ENCODE data around the gene FA2H.

GRCh38 chr16:74667255-74667700 is 107.3 kb downstream of the FA2H start:
- TF ChIP-seq, protein P1, sequence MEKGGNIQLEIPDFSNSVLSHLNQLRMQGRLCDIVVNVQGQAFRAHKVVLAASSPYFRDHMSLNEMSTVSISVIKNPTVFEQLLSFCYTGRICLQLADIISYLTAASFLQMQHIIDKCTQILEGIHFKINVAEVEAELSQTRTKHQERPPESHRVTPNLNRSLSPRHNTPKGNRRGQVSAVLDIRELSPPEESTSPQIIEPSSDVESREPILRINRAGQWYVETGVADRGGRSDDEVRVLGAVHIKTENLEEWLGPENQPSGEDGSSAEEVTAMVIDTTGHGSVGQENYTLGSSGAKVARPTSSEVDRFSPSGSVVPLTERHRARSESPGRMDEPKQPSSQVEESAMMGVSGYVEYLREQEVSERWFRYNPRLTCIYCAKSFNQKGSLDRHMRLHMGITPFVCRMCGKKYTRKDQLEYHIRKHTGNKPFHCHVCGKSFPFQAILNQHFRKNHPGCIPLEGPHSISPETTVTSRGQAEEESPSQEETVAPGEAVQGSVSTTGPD (CRISPR knock-in tag; IDR thresholded peaks at IDR 0.05) = no peak
- TF ChIP-seq SMC3 (IDR thresholded peaks at IDR 0.05; ENCODE audit: low read length) (no peak), USF2 (IDR thresholded peaks at IDR 0.05; ENCODE audit: low read depth, low read length) (no peak), USF2 (CRISPR knock-in tag; IDR thresholded peaks at IDR 0.05; ENCODE audit: borderline replicate concordance) (no peak), ZNF317 (CRISPR knock-in tag; IDR thresholded peaks at IDR 0.05) (no peak), EED (CRISPR knock-in tag; IDR thresholded peaks at IDR 0.05) (no peak), ZNF232 (CRISPR knock-in tag; IDR thresholded peaks at IDR 0.05; ENCODE audit: borderline replicate concordance) (no peak), TAF15 (IDR thresholded peaks at IDR 0.05; ENCODE audit: low read depth, low read length, poor library complexity, severe bottlenecking) (no peak), CTCF (CRISPR knock-in tag; IDR thresholded peaks at IDR 0.05) (no peak), SAFB2 (CRISPR knock-in tag; IDR thresholded peaks at IDR 0.05; ENCODE audit: borderline replicate concordance, low read depth) (no peak; the same call in 1 of the 2 replicates), TCF12 (IDR thresholded peaks at IDR 0.05) (no peak), TCF12 (CRISPR knock-in tag; IDR thresholded peaks at IDR 0.05) (no peak), ADNP (CRISPR knock-in tag; IDR thresholded peaks at IDR 0.05) (no peak), CBX1 (IDR thresholded peaks at IDR 0.05; ENCODE audit: low read depth) (no peak)
- TF ChIP-seq, protein P2, sequence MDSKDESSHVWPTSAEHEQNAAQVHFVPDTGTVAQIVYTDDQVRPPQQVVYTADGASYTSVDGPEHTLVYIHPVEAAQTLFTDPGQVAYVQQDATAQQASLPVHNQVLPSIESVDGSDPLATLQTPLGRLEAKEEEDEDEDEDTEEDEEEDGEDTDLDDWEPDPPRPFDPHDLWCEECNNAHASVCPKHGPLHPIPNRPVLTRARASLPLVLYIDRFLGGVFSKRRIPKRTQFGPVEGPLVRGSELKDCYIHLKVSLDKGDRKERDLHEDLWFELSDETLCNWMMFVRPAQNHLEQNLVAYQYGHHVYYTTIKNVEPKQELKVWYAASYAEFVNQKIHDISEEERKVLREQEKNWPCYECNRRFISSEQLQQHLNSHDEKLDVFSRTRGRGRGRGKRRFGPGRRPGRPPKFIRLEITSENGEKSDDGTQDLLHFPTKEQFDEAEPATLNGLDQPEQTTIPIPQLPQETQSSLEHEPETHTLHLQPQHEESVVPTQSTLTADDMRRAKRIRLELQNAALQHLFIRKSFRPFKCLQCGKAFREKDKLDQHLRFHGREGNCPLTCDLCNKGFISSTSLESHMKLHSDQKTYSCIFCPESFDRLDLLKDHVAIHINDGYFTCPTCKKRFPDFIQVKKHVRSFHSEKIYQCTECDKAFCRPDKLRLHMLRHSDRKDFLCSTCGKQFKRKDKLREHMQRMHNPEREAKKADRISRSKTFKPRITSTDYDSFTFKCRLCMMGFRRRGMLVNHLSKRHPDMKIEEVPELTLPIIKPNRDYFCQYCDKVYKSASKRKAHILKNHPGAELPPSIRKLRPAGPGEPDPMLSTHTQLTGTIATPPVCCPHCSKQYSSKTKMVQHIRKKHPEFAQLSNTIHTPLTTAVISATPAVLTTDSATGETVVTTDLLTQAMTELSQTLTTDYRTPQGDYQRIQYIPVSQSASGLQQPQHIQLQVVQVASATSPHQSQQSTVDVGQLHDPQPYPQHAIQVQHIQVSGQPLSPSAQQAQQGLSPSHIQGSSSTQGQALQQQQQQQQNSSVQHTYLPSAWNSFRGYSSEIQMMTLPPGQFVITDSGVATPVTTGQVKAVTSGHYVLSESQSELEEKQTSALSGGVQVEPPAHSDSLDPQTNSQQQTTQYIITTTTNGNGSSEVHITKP (CRISPR knock-in tag; IDR thresholded peaks at IDR 0.05; ENCODE audit: low read depth) = no peak
